ENCODE data around the gene BMF.
A peak's percentile ranks its signal among the peaks of the same experiment; 100 is the strongest.

Gene BMF

GRCh38 chr15:40103864-40104271 is 4.8 kb downstream of the BMF start:
- no peak for DNase-seq (ENCODE audit: low read depth, low spot score)

- DNase-seq (ENCODE audit: low read depth, low spot score): no peak
Observed at GRCh38 chr15:40102897-40103858, 5.5 kb downstream of the BMF start.

GRCh38 chr15:40100947-40101905 is 7.5 kb downstream of the BMF start:
- DNase-seq (ENCODE audit: low read depth, low spot score): no peak

- DNase-seq (ENCODE audit: low read depth, low spot score): no peak
Observed at GRCh38 chr15:40100123-40100946, 8.3 kb downstream of the BMF start.

- DNase-seq (ENCODE audit: low read depth, low spot score): peak; percentile 44
Observed at GRCh38 chr15:40098489-40099261, 10.0 kb downstream of the BMF start.

- no peak for DNase-seq (ENCODE audit: low read depth, low spot score)
Observed at GRCh38 chr15:40097968-40098476, 10.7 kb downstream of the BMF start.

GRCh38 chr15:40097096-40097967 is 11.3 kb downstream of the BMF start:
- no peak for DNase-seq (ENCODE audit: low read depth, low spot score)

- no peak for DNase-seq (ENCODE audit: low read depth, low spot score)
Observed at GRCh38 chr15:40096094-40096891, 12.4 kb downstream of the BMF start.

GRCh38 chr15:40095371-40096093 is 13.1 kb downstream of the BMF start:
- no peak for DNase-seq (ENCODE audit: low read depth, low spot score)

- no peak for DNase-seq (ENCODE audit: low read depth, low spot score)
Observed at GRCh38 chr15:40094156-40094555, 14.5 kb downstream of the BMF start.

GRCh38 chr15:40092979-40093869 is 15.5 kb downstream of the BMF start:
- no peak for DNase-seq (ENCODE audit: low read depth, low spot score)

- no peak for DNase-seq (ENCODE audit: low read depth, low spot score)
Observed at GRCh38 chr15:40092256-40092978, 16.3 kb downstream of the BMF start.

GRCh38 chr15:40091861-40092255 is 16.8 kb downstream of the BMF start:
- no peak for DNase-seq (ENCODE audit: low read depth, low spot score)

- DNase-seq (ENCODE audit: low read depth, low spot score): no peak
Observed at GRCh38 chr15:40090774-40091455, 17.8 kb downstream of the BMF start.

- no peak for DNase-seq (ENCODE audit: low read depth, low spot score)
Observed at GRCh38 chr15:40088929-40089755, 19.5 kb downstream of the BMF start.

Data from activated CD4-positive, CD25-positive, alpha-beta regulatory T cell treated with anti-CD3 and anti-CD28 coated beads, Interleukin-2, amount 50 U/mL, for 16 hours (primary cell).